Right lobe of liver (tissue), 4 donors: Measurements from ENCODE around the gene SCP2D1.

Experiments
- CTCF ChIP-seq, 4 donors: fragments of 200-600 bp in 3 of 4; fragments of 450-650 bp in 1 of 4; IDR thresholded peaks; one replicate each; pipeline versions ENCODE4 v1.5.1 to v1.8.0; 2016 to 2022; ENCODE audit warnings: antibody characterized with exemption in 4 of 4, mild to moderate bottlenecking in 2 of 4
- POLR2A ChIP-seq: fragments of 450-650 bp; IDR thresholded peaks from one replicate; pipeline ENCODE4 v1.6.1; 2017; ENCODE audit warnings: antibody characterized with exemption, mild to moderate bottlenecking
- donor health status: DM: no; HTN: no; CAD: no.
- donor health status: DM: no; HTN: no; CAD: no.
- donor health status: DM: no; HTN: yes; CAD: no.

GRCh38 chr20:18795366-18795765 is 18.2 kb upstream of the SCP2D1 start:
- no peak for TF ChIP-seq CTCF (IDR thresholded peaks at IDR 0.05)
- TF ChIP-seq POLR2A, result no peak
